ENCODE data around the gene ADAP1. TPM values are rescaled to one million over a fixed set of nuclear protein-coding genes. Genes with fewer than 3 reads are reported as not detected.

The ADAP1 gene
- total and polyA plus RNA-seq, 2 of the 8 experiments (the other 6 are each of a cell fraction or from before 2014, with no cell fraction given): 5.8 to 6.1 TPM

DNA sequence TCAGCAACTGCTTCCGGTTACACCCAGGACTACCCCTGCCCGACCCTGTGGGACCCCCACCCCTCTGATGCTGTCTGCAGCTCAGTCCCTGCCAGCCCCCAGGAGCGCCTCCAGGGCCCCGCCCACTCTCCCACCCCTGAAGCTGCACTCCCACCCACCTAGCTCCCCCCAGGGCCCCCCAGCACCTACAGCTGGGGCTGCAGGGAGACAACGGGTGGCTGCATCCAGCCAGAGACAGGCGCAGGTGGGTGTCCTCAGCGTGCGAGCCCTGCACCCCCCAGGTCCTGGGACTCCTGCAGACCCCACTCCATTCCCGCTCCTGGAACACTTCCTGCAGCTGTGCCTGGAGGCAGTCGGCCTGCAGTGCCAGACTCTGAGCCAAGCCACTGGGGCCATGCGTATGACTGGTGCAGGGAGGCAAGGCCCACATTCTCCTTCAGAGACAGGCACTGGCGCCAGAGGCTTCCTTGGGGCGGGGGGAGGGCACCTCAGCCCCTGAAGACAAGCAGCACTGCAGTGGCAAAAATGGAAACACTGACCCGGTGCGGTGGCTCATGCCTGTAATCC is 34.6 kb upstream of the ADAP1 start:
- H4K8ac ChIP-seq (ENCODE audit: extremely low read depth, insufficient read depth, low read length): no peak overlapping the region; the same call in 1 of the 2 replicates
- ChIA-PET CTCF (ENCODE audit: partially characterized antibody) (interaction anchor here (0.6 to 1.7 kb wide), 12 partner anchors 8 to 484 kb away, joined by 3 to 13 read pairs (median 4); no protein-coding TSS in a partner anchor), POLR2A (ENCODE audit: partially characterized antibody) (interaction anchor here (1.0 to 1.3 kb wide), 2 partner anchors 14 to 184 kb away, joined by 3 to 6 read pairs; partner anchors contain the start of gene COX19)
- no peak overlapping the region for H3K4me2 ChIP-seq (ENCODE audit: insufficient read depth in 1 of 2, low read depth in 2 of 2, low read length in 2 of 2)
- no peak overlapping the region for H2BK15ac ChIP-seq (ENCODE audit: low read length)
- no peak overlapping the region for H3K14ac ChIP-seq (ENCODE audit: insufficient read length)
- no peaks in the 10 kb centered on the region for H3K23me2 ChIP-seq (ENCODE audit: low read depth, low read length)
- no peak overlapping the region for H3K27ac ChIP-seq (ENCODE audit: low read depth, low read length)
- no peak overlapping the region; the same call in none of the 2 replicates for H3K18ac ChIP-seq (ENCODE audit: extremely low read depth, low read length)
- no peak overlapping the region for H3K56ac ChIP-seq (replicated peaks; ENCODE audit: insufficient read length, low read depth, low read length)
- no peak overlapping the region for H4K91ac ChIP-seq (replicated peaks; ENCODE audit: insufficient read length, low read length)
- no peaks in the 10 kb centered on the region for H4K20me1 ChIP-seq (replicated peaks in 1 of 2; ENCODE audit: control insufficient read depth in 1 of 2, insufficient read depth in 2 of 2, low read length in 2 of 2)
- H2BK120ac ChIP-seq (replicated peaks; ENCODE audit: low read depth, low read length): no peak overlapping the region
- H2BK5ac ChIP-seq (ENCODE audit: low read depth, low read length): no peak overlapping the region
- no peak overlapping the region for H2BK20ac ChIP-seq (ENCODE audit: low read length)
- no peak overlapping the region for H2AFZ ChIP-seq (ENCODE audit: low read length)
- no peak overlapping the region for H3K23ac ChIP-seq (ENCODE audit: insufficient read length)
- no peak overlapping the region for H2BK12ac ChIP-seq (ENCODE audit: low read depth, low read length)
- no peaks in the 10 kb centered on the region for H3K79me1 ChIP-seq (ENCODE audit: low read depth, low read length)
- H2AK5ac ChIP-seq (ENCODE audit: low read depth, low read length): 0 out of 2 replicates have a peak overlapping the region, but pooled peaks have one; percentile 11
- no peak overlapping the region for H3K4ac ChIP-seq (replicated peaks; ENCODE audit: insufficient read length, low read depth, low read length)
- H3K4me3 ChIP-seq (ENCODE audit: extremely low read depth in 1 of 4, insufficient read depth in 2 of 4, low read depth in 3 of 4, low read length in 4 of 4): no peak overlapping the region
- WGBS, 2 experiments (ENCODE audit: extremely low coverage in 1 of 2, insufficient coverage in 1 of 2, insufficient read length in 1 of 2, insufficient replicate concordance in 2 of 2, low coverage in 1 of 2, low lambda C conversion rate in 2 of 2, missing lambda C conversion rate in 1 of 2): 100% methylated on average over 3 of the region's 15 CpGs; no CpG with 5 or more reads in 1 of the 2 experiments
- no peak for DNase-seq (ENCODE audit: low read depth in 1 of 2, low spot score in 2 of 2)
- no peaks in the 10 kb centered on the region for H3K9me3 ChIP-seq (ENCODE audit: insufficient read depth in 2 of 2, low read depth in 1 of 2, low read length in 1 of 2)
- H3K79me2 ChIP-seq (ENCODE audit: control insufficient read depth in 1 of 2, insufficient read depth in 2 of 2, low read length in 2 of 2): no peaks in the 10 kb centered on the region
- no peaks in the 10 kb centered on the region for H3K27me3 ChIP-seq (replicated peaks in 1 of 4; ENCODE audit: control insufficient read depth in 3 of 4, extremely low read depth in 1 of 4, insufficient read depth in 3 of 4, low read length in 3 of 4)
- FAIRE-seq: no peak
- H3K36me3 ChIP-seq (ENCODE audit: control insufficient read depth in 2 of 4, insufficient read depth in 4 of 4, low read length in 3 of 4): no peaks in the 10 kb centered on the region
- no peak overlapping the region for H4K5ac ChIP-seq (ENCODE audit: insufficient read length, low read depth, low read length)
- H3K9ac ChIP-seq (replicated peaks in 1 of 4; ENCODE audit: extremely low read depth in 1 of 4, low read depth in 3 of 4, low read length in 3 of 4): no peak overlapping the region
- peaks cover 0 to 9% (median 5%) of the 10 kb centered on the region in 4 experiments; a peak in 5 of 7 replicates for H3K4me1 ChIP-seq (replicated peaks in 1 of 4; ENCODE audit: control insufficient read depth in 3 of 4, insufficient read depth in 4 of 4, low read length in 3 of 4)
- no peak for TF ChIP-seq RXRA (IDR thresholded peaks at IDR 0.05; ENCODE audit: insufficient read depth, low read depth, low read length)
- TF ChIP-seq SIN3A (conservative IDR thresholded peaks at IDR 0.05 in 1 of 2, IDR thresholded peaks at IDR 0.05 in 1 of 2; ENCODE audit: low read depth in 1 of 2, low read length in 2 of 2): no peak
- TF ChIP-seq SP2 (IDR thresholded peaks at IDR 0.05; ENCODE audit: low read length): no peak
- TF ChIP-seq SAP30 (IDR thresholded peaks at IDR 0.05; ENCODE audit: insufficient read depth, insufficient replicate concordance, low read length): no peak
- no peak for TF ChIP-seq ZNF274 (IDR thresholded peaks at IDR 0.05; ENCODE audit: borderline replicate concordance, extremely low read depth, low read length)
- no peak for TF ChIP-seq MAFK (IDR thresholded peaks at IDR 0.05; ENCODE audit: low read depth, low read length)
- TF ChIP-seq RAD21 (IDR thresholded peaks at IDR 0.05 in 1 of 2, conservative IDR thresholded peaks at IDR 0.05 in 1 of 2; ENCODE audit: low read depth in 2 of 2, low read length in 2 of 2): no peak
- no peak for TF ChIP-seq RFX5 (IDR thresholded peaks at IDR 0.05; ENCODE audit: borderline replicate concordance, low read depth, low read length)
- TF ChIP-seq NANOG (IDR thresholded peaks at IDR 0.05; ENCODE audit: insufficient read depth, low read depth, low read length, poor library complexity, severe bottlenecking): no peak
- no peak for TF ChIP-seq SP1 (IDR thresholded peaks at IDR 0.05; ENCODE audit: low read depth, low read length)
- TF ChIP-seq SIX5 (IDR thresholded peaks at IDR 0.05; ENCODE audit: low read depth, low read length): no peak
- no peak for TF ChIP-seq JUN (IDR thresholded peaks at IDR 0.05; ENCODE audit: low read depth, low read length)
- no peak for TF ChIP-seq TAF1 (IDR thresholded peaks at IDR 0.05; ENCODE audit: low read depth, low read length)
